SJSA1 (cell line): ENCODE results near the gene REXO4. TPM values are rescaled to one million over a fixed set of nuclear protein-coding genes. Genes with fewer than 3 reads are reported as not detected.

ENCODE experiments used
- DNase-seq, 2 experiments: peaks; one replicate each; pipeline ENCODE4 v3.0.0-alpha.2; 2015 to 2020; ENCODE audit warnings: low spot score in 2 of 2, low read depth in 1 of 2
- H3K27ac ChIP-seq: fragments of 250-450 bp; sonication (Bioruptor Pico); 2 replicates; pipeline ENCODE4 v1.5.1; 2020; ENCODE audit warnings: mild to moderate bottlenecking, moderate library complexity
- H3K27me3 ChIP-seq: fragments of 250-450 bp; sonication (Bioruptor Pico); replicated peaks from 2 replicates; pipeline ENCODE4 v1.5.1; 2020; ENCODE audit warnings: mild to moderate bottlenecking, moderate library complexity
- H3K36me3 ChIP-seq: fragments of 250-450 bp; sonication (Bioruptor Pico); 2 replicates; pipeline ENCODE4 v1.5.1; 2020; ENCODE audit warnings: mild to moderate bottlenecking
- H3K4me1 ChIP-seq: fragments of 250-450 bp; sonication (Bioruptor Pico); replicated peaks from 2 replicates; pipeline ENCODE4 v1.6.1; 2021; ENCODE audit warnings: mild to moderate bottlenecking
- H3K4me3 ChIP-seq: fragments of 250-450 bp; sonication (Bioruptor Pico); 2 replicates; pipeline ENCODE4 v1.5.1; 2020; ENCODE audit warnings: mild to moderate bottlenecking
- H3K9me3 ChIP-seq: fragments of 250-450 bp; sonication (Bioruptor Pico); replicated peaks from 2 replicates; pipeline ENCODE4 v1.5.1; 2020; ENCODE audit warnings: mild to moderate bottlenecking
- total RNA-seq: library from RNA; depleted of rRNA; stranded (reverse); fragments of >200 nt; shearing (Covaris generic); gene quantifications from 2 replicates; pipeline ENCODE4 v1.2.3, GENCODE V29; 2014; rRNA removed

Gene REXO4
- total RNA-seq, 1 experiment from 2014 or later, result 15.6 TPM

- H3K27ac ChIP-seq, result no peak within 1 kb of the TSS
- peaks cover 72% of the 10 kb centered on the region for H3K36me3 ChIP-seq
- no peaks in the 10 kb centered on the region for H3K9me3 ChIP-seq
- peak within 1 kb of the TSS; percentile 64 for H3K4me3 ChIP-seq
- H3K27me3 ChIP-seq, result no peaks in the 10 kb centered on the region
- H3K4me1 ChIP-seq, result peaks cover 13% of the 10 kb centered on the region
- peak; percentile 22 to 84 for DNase-seq
These were observed 61.3 kb downstream of the REXO4 start, which contains the start of the genes SURF1 and SURF2 for GRCh38 chr9:133356391-133357091. Gene SURF1, minus strand, starts transcription at chr9:133356487. Its CDS starts 34 bp downstream, at chr9:133356453. Gene SURF2, plus strand, starts transcription at chr9:133356550. Its CDS starts 43 bp downstream, at chr9:133356593.

Other genes starting within 250 kb of the REXO4 start
- gene OBP2B, start 208.8 kb downstream of the REXO4 start, total RNA-seq, result not detected in 2 replicates
- not detected in 2 replicates for gene ABO, start 142.8 kb downstream of the REXO4 start, total RNA-seq
- 15.5 and 29.0 TPM in 2 replicates for gene SURF6, start 81.8 kb downstream of the REXO4 start, total RNA-seq
- 19.7 and 20.4 TPM in 2 replicates for gene MED22, start 69.9 kb downstream of the REXO4 start, total RNA-seq
- 1,201 and 1,667 TPM in 2 replicates for gene RPL7A, start 69.8 kb downstream of the REXO4 start, total RNA-seq
- 44.5 and 45.0 TPM in 2 replicates for gene SURF1, start 61.5 kb downstream of the REXO4 start, total RNA-seq
- gene SURF2, start 61.5 kb downstream of the REXO4 start, total RNA-seq, result 16.5 and 19.6 TPM in 2 replicates
- 281 and 393 TPM in 2 replicates for gene SURF4, start 42.0 kb downstream of the REXO4 start, total RNA-seq
- 0.63 TPM in 1 of 2 replicates, not detected in the other for gene STKLD1, start 41.6 kb downstream of the REXO4 start, total RNA-seq
- gene ADAMTS13, start 4.4 kb upstream of the REXO4 start, total RNA-seq, result 0.24 and 0.88 TPM in 2 replicates
- 2.9 and 3.4 TPM in 2 replicates for gene CACFD1, start 42.0 kb upstream of the REXO4 start, total RNA-seq
- 22.6 and 25.0 TPM in 2 replicates for gene SLC2A6, start 61.1 kb upstream of the REXO4 start, total RNA-seq
- gene MYMK, start 106.9 kb upstream of the REXO4 start, total RNA-seq, result not detected in 2 replicates
- not detected in 2 replicates for gene ADAMTSL2, start 116.7 kb upstream of the REXO4 start, total RNA-seq
- gene FAM163B, start 191.4 kb upstream of the REXO4 start, total RNA-seq, result not detected in 2 replicates
- not detected in 2 replicates for gene DBH, start 218.4 kb upstream of the REXO4 start, total RNA-seq